BJ (cell line): ENCODE results near the gene RHBDF2. TPM values are rescaled to one million over a fixed set of nuclear protein-coding genes. Genes with fewer than 3 reads are reported as not detected.

Source experiments
- CTCF ChIA-PET: fragments of 350-600 bp; formaldehyde crosslinking; extraction: SDS; loops from one replicate; lab custom pipeline; 2021; ENCODE audit warnings: antibody characterized with exemption, inconsistent platforms; lab: Yijun Ruan, JAX
- POLR2A ChIA-PET: fragments of 300-600 bp; sonication (Branson Sonifier 250); formaldehyde crosslinking; extraction: SDS; loops from one replicate; lab custom pipeline; 2021; ENCODE audit warnings: antibody characterized with exemption; lab: Charles Lee
- DNase-seq: peaks from one replicate; pipeline ENCODE4 v3.0.0-alpha.2; 2011; ENCODE audit warnings: low read depth
- H3K27me3 ChIP-seq: 2 replicates; pipeline ENCODE4 v1.6.0; 2011; ENCODE audit warnings: low read length; ENCODE audit not compliant: control insufficient read depth, insufficient read depth
- H3K36me3 ChIP-seq: 2 replicates; pipeline ENCODE4 v1.5.1; 2011; ENCODE audit warnings: low read length; ENCODE audit not compliant: control insufficient read depth, insufficient read depth
- H3K4me3 ChIP-seq: 2 replicates; pipeline ENCODE4 v1.5.1; 2011; ENCODE audit warnings: low read depth, mild to moderate bottlenecking, control low read depth, low read length
- CTCF ChIP-seq: IDR thresholded peaks from 2 replicates; pipeline ENCODE4 v1.5.1; 2011; ENCODE audit warnings: low read depth, mild to moderate bottlenecking, control low read depth, inconsistent platforms, low read length, moderate library complexity; ENCODE audit not compliant: insufficient read depth
- polyA plus RNA-seq: library from polyadenylated mRNA; depleted of rRNA; stranded (reverse); fragments of >200 nt; gene quantifications from 2 replicates; pipeline ENCODE4 v1.2.3, GENCODE V29; 2011; rRNA removed

Gene RHBDF2
- polyA plus RNA-seq, 1 experiment: 8.9 TPM

DNA sequence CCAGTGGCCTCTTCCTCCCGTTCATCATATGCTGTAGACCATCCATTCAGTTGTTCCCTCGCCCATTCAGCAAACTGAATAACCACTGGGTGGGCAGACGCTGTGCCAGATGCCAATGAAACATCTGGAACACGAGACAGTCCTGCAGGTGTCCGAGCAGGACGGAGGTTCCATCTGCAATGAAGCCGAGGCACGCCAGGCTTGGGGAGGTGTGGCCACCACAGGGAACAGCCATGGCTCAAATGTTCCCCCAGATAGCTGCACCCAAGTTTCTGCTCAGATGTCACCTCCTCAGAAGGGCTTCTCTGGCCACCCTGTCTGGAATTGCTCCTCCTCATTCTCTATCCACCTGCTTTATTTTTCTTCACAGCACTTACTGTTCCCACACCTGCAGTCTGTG lies 78.8 kb downstream of the RHBDF2 start:
- Histone ChIP-seq H3K36me3 (peaks cover 4% of the 10 kb centered on the region), H3K27me3 (no peaks in the 10 kb centered on the region), H3K4me3 (no peak overlapping the region)
- TF ChIP-seq CTCF: no peak
- DNase-seq: no peak
- POLR2A ChIA-PET: no interaction called here
- CTCF ChIA-PET: interaction anchor here (1.0 to 3.5 kb wide), 2 partner anchors 14 to 36 kb away, joined by 4 to 11 read pairs; no protein-coding TSS in a partner anchor

- ChIA-PET CTCF (interaction anchor here (0.7 kb wide), 1 partner anchor 64 kb away, joined by 3 read pairs; no protein-coding TSS in a partner anchor), POLR2A (no interaction called here)
- no peak for DNase-seq
- Histone ChIP-seq H3K27me3 (no peaks in the 10 kb centered on the region), H3K4me3 (no peak overlapping the region), H3K36me3 (peaks cover 4% of the 10 kb centered on the region)
- TF ChIP-seq CTCF: no peak
Measured at GRCh38 chr17:76421044-76421407, 80.2 kb downstream of the RHBDF2 start.

Other genes starting within 250 kb of the RHBDF2 start
- 35.0 and 50.7 TPM in 2 replicates for gene UBALD2, start 236.1 kb downstream of the RHBDF2 start, polyA plus RNA-seq
- gene QRICH2, start 193.1 kb downstream of the RHBDF2 start, polyA plus RNA-seq: 2.1 and 3.4 TPM in 2 replicates
- gene PRPSAP1, start 147.5 kb downstream of the RHBDF2 start, polyA plus RNA-seq: 68.5 and 72.8 TPM in 2 replicates
- 21.4 and 57.8 TPM in 2 replicates for gene SPHK1, start 116.8 kb downstream of the RHBDF2 start, polyA plus RNA-seq
- gene UBE2O, start 48.3 kb downstream of the RHBDF2 start, polyA plus RNA-seq: 7.0 and 11.1 TPM in 2 replicates
- not detected in 2 replicates for gene AANAT, start 33.8 kb downstream of the RHBDF2 start, polyA plus RNA-seq
- gene CYGB, start 36.3 kb upstream of the RHBDF2 start, polyA plus RNA-seq: 1.1 and 1.4 TPM in 2 replicates
- 0.21 TPM in 1 of 2 replicates, not detected in the other for gene PRCD, start 38.6 kb upstream of the RHBDF2 start, polyA plus RNA-seq
- gene ST6GALNAC2, start 84.4 kb upstream of the RHBDF2 start, polyA plus RNA-seq: 0.72 and 0.89 TPM in 2 replicates
- gene ST6GALNAC1, start 142.3 kb upstream of the RHBDF2 start, polyA plus RNA-seq: not detected in 2 replicates
- 298 and 300 TPM in 2 replicates for gene MXRA7, start 209.5 kb upstream of the RHBDF2 start, polyA plus RNA-seq
- 12.5 and 17.2 TPM in 2 replicates for gene JMJD6, start 225.2 kb upstream of the RHBDF2 start, polyA plus RNA-seq
- gene METTL23, start 225.4 kb upstream of the RHBDF2 start, polyA plus RNA-seq: 35.0 and 49.8 TPM in 2 replicates
- gene SRSF2, start 235.9 kb upstream of the RHBDF2 start, polyA plus RNA-seq: 110 and 130 TPM in 2 replicates
- gene MFSD11, start 236.7 kb upstream of the RHBDF2 start, polyA plus RNA-seq: 18.6 and 27.9 TPM in 2 replicates